HEK293 (cell line): Measurements from ENCODE around the gene EVC2.

Experiments used
- CTCF ChIA-PET: fragments of 350-600 bp; formaldehyde crosslinking; extraction: SDS; loops from one replicate; lab custom pipeline; 2021; ENCODE audit warnings: antibody characterized with exemption; lab: Yijun Ruan, JAX
- POLR2A ChIA-PET: fragments of 300-600 bp; formaldehyde crosslinking; extraction: SDS; loops from one replicate; lab custom pipeline; 2020; ENCODE audit warnings: antibody characterized with exemption, inconsistent platforms; lab: Yijun Ruan, JAX
- H3K27ac ChIP-seq: fragments of 200-500 bp; sonication (Bioruptor generic); 2 replicates; pipeline ENCODE4 v1.5.1; 2014; ENCODE audit warnings: low read depth, low read length, control low read depth, inconsistent platforms; ENCODE audit errors: extremely low read depth
- H3K36me3 ChIP-seq, 2 experiments: fragments of 200-500 bp in 1 of 2; sonication (Bioruptor generic) in 1 of 2; 1 replicate in 1 of 2; 2 replicates in 1 of 2; pipeline ENCODE4 v1.5.1; 2014 to 2017; ENCODE audit warnings: inconsistent platforms in 2 of 2, low read length in 2 of 2; ENCODE audit not compliant: control insufficient read depth in 2 of 2, insufficient read depth in 1 of 2
- H3K4me1 ChIP-seq: fragments of 200-500 bp; sonication (Bioruptor generic); 2 replicates; pipeline ENCODE4 v1.5.1; 2014; ENCODE audit warnings: mild to moderate bottlenecking, low read length, inconsistent platforms; ENCODE audit not compliant: control insufficient read depth, insufficient read depth
- H3K4me3 ChIP-seq: 2 replicates; pipeline ENCODE4 v1.5.1; 2011; ENCODE audit warnings: low read depth, mild to moderate bottlenecking, control low read depth, low read length, moderate library complexity
- H3K9me3 ChIP-seq: fragments of 200-500 bp; sonication (Bioruptor generic); 2 replicates; pipeline ENCODE4 v1.5.1; 2014; ENCODE audit warnings: low read depth, low read length, inconsistent platforms; ENCODE audit not compliant: control insufficient read depth, insufficient read depth
- GLIS2 ChIP-seq: fragments of 450-650 bp; formaldehyde crosslinking; IDR thresholded peaks from 2 replicates; pipeline ENCODE4 v1.5.1; 2016; ENCODE audit warnings: missing biosample characterization, missing genetic modification characterization
- HOXC10 ChIP-seq: sonication (generic); formaldehyde crosslinking; IDR thresholded peaks from 2 replicates; pipeline ENCODE4 v1.8.1; 2023; ENCODE audit warnings: mild to moderate bottlenecking, missing genetic modification reagents
- HOXD13 ChIP-seq: sonication (generic); formaldehyde crosslinking; IDR thresholded peaks from 2 replicates; pipeline ENCODE4 v1.8.0; 2022; ENCODE audit warnings: missing genetic modification reagents, borderline replicate concordance
- IKZF3 ChIP-seq: fragments of 450-650 bp; IDR thresholded peaks from 2 replicates; pipeline ENCODE4 v1.5.0; 2018; ENCODE audit warnings: missing biosample characterization, mild to moderate bottlenecking, missing genetic modification characterization, moderate library complexity
- REPIN1 ChIP-seq: fragments of 450-650 bp; formaldehyde crosslinking; IDR thresholded peaks from 2 replicates; pipeline ENCODE4 v1.5.1; 2017; ENCODE audit warnings: missing biosample characterization, missing genetic modification characterization, low read depth
- TCF7L2 ChIP-seq: IDR thresholded peaks from 2 replicates; pipeline ENCODE4 v1.6.1; 2011; ENCODE audit warnings: low read depth, mild to moderate bottlenecking, inconsistent platforms, low read length, moderate library complexity, borderline replicate concordance
- ZBTB20 ChIP-seq: fragments of 450-650 bp; formaldehyde crosslinking; IDR thresholded peaks from 2 replicates; pipeline ENCODE4 v1.5.1; 2016; ENCODE audit warnings: missing biosample characterization, missing genetic modification characterization
- ZBTB8A ChIP-seq: fragments of 450-650 bp; formaldehyde crosslinking; IDR thresholded peaks from 2 replicates; pipeline ENCODE4 v1.5.1; 2016; ENCODE audit warnings: missing biosample characterization, missing genetic modification characterization
- ZNF211 ChIP-seq: fragments of 450-650 bp; formaldehyde crosslinking; IDR thresholded peaks from 2 replicates; pipeline ENCODE4 v1.5.1; 2016; ENCODE audit warnings: low read depth, missing biosample characterization, missing genetic modification characterization
- ZNF221 ChIP-seq: fragments of 450-650 bp; formaldehyde crosslinking; IDR thresholded peaks from 2 replicates; pipeline ENCODE4 v1.5.1; 2017; ENCODE audit warnings: missing biosample characterization, missing genetic modification characterization, borderline replicate concordance
- ZNF341 ChIP-seq: fragments of 450-650 bp; formaldehyde crosslinking; IDR thresholded peaks from 2 replicates; pipeline ENCODE4; 2016; ENCODE audit warnings: low read depth, missing biosample characterization, missing genetic modification characterization
- ZNF354C ChIP-seq: fragments of 450-650 bp; formaldehyde crosslinking; IDR thresholded peaks from 2 replicates; pipeline ENCODE4 v1.5.1; 2016; ENCODE audit warnings: missing biosample characterization, missing genetic modification characterization, low read depth, borderline replicate concordance
- ZNF558 ChIP-seq: fragments of 450-650 bp; formaldehyde crosslinking; IDR thresholded peaks from 2 replicates; pipeline ENCODE4 v1.5.1; 2016; ENCODE audit warnings: missing biosample characterization, missing genetic modification characterization
- ZNF610 ChIP-seq: fragments of 450-650 bp; formaldehyde crosslinking; IDR thresholded peaks from 2 replicates; pipeline ENCODE4 v1.5.1; 2016; ENCODE audit warnings: missing biosample characterization, missing genetic modification characterization, borderline replicate concordance
- ZNF670 ChIP-seq: fragments of 450-650 bp; formaldehyde crosslinking; IDR thresholded peaks from 2 replicates; pipeline ENCODE4 v1.5.1; 2016; ENCODE audit warnings: missing biosample characterization, missing genetic modification characterization, low read depth
- ZNF701 ChIP-seq: fragments of 450-650 bp; formaldehyde crosslinking; IDR thresholded peaks from 2 replicates; pipeline ENCODE4 v1.5.1; 2016; ENCODE audit warnings: missing biosample characterization, missing genetic modification characterization
- ZNF777 ChIP-seq: fragments of 450-650 bp; formaldehyde crosslinking; IDR thresholded peaks from 2 replicates; pipeline ENCODE4 v1.5.1; 2017; ENCODE audit warnings: missing biosample characterization, missing genetic modification characterization, borderline replicate concordance
- TF ChIP-seq, protein P1 (sequence below): fragments of 450-650 bp; formaldehyde crosslinking; conservative IDR thresholded peaks from 2 replicates; pipeline ENCODE4 v1.5.1; 2016; ENCODE audit warnings: low read depth, missing biosample characterization, missing genetic modification characterization
- TF ChIP-seq, protein P2 (sequence below): fragments of 450-650 bp; formaldehyde crosslinking; IDR thresholded peaks from 2 replicates; pipeline ENCODE4 v1.5.1; 2016; ENCODE audit warnings: missing biosample characterization, missing genetic modification characterization

EVC2 gene

DNA sequence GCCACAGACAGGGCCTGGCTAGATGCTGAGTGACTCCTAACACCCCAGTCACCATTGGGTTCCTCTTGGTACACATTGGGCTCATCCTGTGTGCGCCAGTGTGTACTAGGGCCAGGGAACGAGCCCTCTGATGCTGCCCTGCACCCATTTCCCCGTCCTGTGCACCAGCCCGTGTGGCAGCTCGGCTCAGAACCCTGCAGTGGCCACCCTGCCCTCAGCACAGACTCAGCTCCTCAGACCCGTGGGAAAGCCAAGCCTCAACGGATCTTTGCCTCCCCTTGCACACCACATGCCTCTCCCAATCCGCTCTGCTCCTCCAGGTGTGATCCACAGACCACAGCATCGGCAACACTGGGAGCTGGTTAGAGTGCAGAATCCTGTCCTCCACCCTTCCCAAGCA lies 41.2 kb upstream of the EVC2 start:
- no peak for TF ChIP-seq ZNF558 (tag by site-specific recombination)
- TF ChIP-seq, protein P1, sequence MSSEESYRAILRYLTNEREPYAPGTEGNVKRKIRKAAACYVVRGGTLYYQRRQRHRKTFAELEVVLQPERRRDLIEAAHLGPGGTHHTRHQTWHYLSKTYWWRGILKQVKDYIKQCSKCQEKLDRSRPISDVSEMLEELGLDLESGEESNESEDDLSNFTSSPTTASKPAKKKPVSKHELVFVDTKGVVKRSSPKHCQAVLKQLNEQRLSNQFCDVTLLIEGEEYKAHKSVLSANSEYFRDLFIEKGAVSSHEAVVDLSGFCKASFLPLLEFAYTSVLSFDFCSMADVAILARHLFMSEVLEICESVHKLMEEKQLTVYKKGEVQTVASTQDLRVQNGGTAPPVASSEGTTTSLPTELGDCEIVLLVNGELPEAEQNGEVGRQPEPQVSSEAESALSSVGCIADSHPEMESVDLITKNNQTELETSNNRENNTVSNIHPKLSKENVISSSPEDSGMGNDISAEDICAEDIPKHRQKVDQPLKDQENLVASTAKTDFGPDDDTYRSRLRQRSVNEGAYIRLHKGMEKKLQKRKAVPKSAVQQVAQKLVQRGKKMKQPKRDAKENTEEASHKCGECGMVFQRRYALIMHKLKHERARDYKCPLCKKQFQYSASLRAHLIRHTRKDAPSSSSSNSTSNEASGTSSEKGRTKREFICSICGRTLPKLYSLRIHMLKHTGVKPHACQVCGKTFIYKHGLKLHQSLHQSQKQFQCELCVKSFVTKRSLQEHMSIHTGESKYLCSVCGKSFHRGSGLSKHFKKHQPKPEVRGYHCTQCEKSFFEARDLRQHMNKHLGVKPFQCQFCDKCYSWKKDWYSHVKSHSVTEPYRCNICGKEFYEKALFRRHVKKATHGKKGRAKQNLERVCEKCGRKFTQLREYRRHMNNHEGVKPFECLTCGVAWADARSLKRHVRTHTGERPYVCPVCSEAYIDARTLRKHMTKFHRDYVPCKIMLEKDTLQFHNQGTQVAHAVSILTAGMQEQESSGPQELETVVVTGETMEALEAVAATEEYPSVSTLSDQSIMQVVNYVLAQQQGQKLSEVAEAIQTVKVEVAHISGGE (tag by site-specific recombination): no peak
- no peak for TF ChIP-seq IKZF3 (tag by site-specific recombination)
- no peak for TF ChIP-seq ZNF221 (tag by site-specific recombination)
- no peak for TF ChIP-seq TCF7L2
- TF ChIP-seq GLIS2 (tag by site-specific recombination): no peak
- TF ChIP-seq ZBTB20 (tag by site-specific recombination): no peak
- TF ChIP-seq ZNF354C: no peak
- H3K4me3 ChIP-seq: no peak overlapping the region
- H3K9me3 ChIP-seq: no peaks in the 10 kb centered on the region
- ChIA-PET POLR2A (no interaction called here), CTCF (no interaction called here)
- H3K4me1 ChIP-seq: no peaks in the 10 kb centered on the region
- peaks cover 0 to 87% of the 10 kb centered on the region in 2 experiments; a peak in 1 of 3 replicates for H3K36me3 ChIP-seq
- H3K27ac ChIP-seq: no peak overlapping the region

DNA sequence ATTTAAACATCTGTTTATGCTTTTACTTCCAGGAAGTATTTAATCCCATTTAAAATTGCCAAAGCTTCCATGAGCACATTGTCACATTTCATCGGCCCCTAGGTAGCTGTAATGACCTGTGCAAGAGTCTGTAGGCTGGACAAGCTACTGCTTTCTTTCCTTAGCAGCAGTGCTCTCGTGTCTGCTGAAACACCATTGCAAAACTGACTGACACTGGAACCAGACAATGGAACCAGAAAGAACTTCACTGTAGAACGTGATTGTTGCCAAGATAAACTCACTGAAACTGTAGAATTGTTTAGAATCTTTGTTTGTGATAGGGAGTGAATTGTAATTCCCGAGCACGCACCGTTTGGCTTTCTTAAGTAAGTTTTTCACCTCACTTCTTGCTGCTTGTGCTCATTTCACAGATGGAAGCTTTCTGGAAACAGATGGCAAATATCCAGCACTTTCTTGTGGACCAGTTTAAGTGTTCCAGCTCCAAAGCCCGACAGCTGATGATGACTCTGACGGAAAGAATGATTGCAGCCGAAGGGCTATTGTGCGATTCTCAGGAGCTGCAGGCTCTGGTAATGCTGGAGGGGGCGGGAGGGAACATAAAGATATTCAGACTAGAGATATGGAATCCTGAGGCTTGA lies 39.5 kb upstream of the EVC2 start:
- POLR2A ChIA-PET: no interaction called here
- Histone ChIP-seq H3K4me1 (no peaks in the 10 kb centered on the region), H3K9me3 (no peaks in the 10 kb centered on the region), H3K4me3 (no peak overlapping the region), H3K27ac (no peak overlapping the region), H3K36me3 (peaks cover 0 to 87% of the 10 kb centered on the region in 2 experiments; a peak in 1 of 3 replicates)
- TF ChIP-seq ZNF341 (tag by site-specific recombination): no peak
- TF ChIP-seq GLIS2 (tag by site-specific recombination): no peak
- no peak for TF ChIP-seq HOXD13 (CRISPR knock-in tag)
- no peak for TF ChIP-seq ZNF701 (tag by site-specific recombination)
- no peak for TF ChIP-seq HOXC10
- no peak for TF ChIP-seq ZBTB8A (tag by site-specific recombination)
- TF ChIP-seq, protein P2, sequence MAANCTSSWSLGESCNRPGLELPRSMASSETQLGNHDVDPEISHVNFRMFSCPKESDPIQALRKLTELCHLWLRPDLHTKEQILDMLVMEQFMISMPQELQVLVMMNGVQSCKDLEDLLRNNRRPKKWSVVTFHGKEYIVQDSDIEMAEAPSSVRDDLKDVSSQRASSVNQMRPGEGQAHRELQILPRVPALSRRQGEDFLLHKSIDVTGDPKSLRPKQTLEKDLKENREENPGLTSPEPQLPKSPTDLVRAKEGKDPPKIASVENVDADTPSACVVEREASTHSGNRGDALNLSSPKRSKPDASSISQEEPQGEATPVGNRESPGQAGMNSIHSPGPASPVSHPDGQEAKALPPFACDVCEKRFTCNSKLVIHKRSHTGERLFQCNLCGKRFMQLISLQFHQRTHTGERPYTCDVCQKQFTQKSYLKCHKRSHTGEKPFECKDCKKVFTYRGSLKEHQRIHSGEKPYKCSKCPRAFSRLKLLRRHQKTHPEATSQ: no peak
- TF ChIP-seq ZNF211 (tag by site-specific recombination): no peak
- no peak for TF ChIP-seq ZNF670
- no peak for TF ChIP-seq REPIN1 (tag by site-specific recombination)
- TF ChIP-seq ZNF610 (tag by site-specific recombination): no peak
- TF ChIP-seq ZNF777 (tag by site-specific recombination): no peak
- CTCF ChIA-PET: no interaction called here
